HG02571 (cell line): ENCODE results near the gene RIMS3.

ENCODE experiments used
- ATAC-seq: cut with Tn5 transposase; IDR thresholded peaks from one replicate; pipeline ENCODE4 v1.9.1; 2021; ENCODE audit warnings: mild to moderate bottlenecking, moderate library complexity; ENCODE audit not compliant: unreplicated experiment

The RIMS3 gene

GRCh38 chr1:40653851-40654537 lies 11.5 kb downstream of the RIMS3 start:
- ATAC-seq = no peak

GRCh38 chr1:40652979-40653378 lies 12.5 kb downstream of the RIMS3 start:
- no peak for ATAC-seq

GRCh38 chr1:40652468-40652867 lies 13.0 kb downstream of the RIMS3 start:
- ATAC-seq = no peak

GRCh38 chr1:40651138-40651857 lies 14.2 kb downstream of the RIMS3 start:
- no peak for ATAC-seq

- ATAC-seq = no peak
Measured at GRCh38 chr1:40650075-40650474, 15.4 kb downstream of the RIMS3 start.

- no peak for ATAC-seq
Measured at GRCh38 chr1:40649592-40649930, 15.9 kb downstream of the RIMS3 start.

GRCh38 chr1:40648928-40649591 lies 16.4 kb downstream of the RIMS3 start:
- no peak for ATAC-seq

- no peak for ATAC-seq
Measured at GRCh38 chr1:40648200-40648599, 17.3 kb downstream of the RIMS3 start.

GRCh38 chr1:40646315-40646714 lies 19.2 kb downstream of the RIMS3 start:
- ATAC-seq = no peak

GRCh38 chr1:40645118-40645680 lies 20.3 kb downstream of the RIMS3 start:
- ATAC-seq = no peak

GRCh38 chr1:40641601-40642242 lies 23.8 kb downstream of the RIMS3 start:
- ATAC-seq = no peak

GRCh38 chr1:40640314-40641076 lies 25.0 kb downstream of the RIMS3 start:
- ATAC-seq = no peak

GRCh38 chr1:40638097-40639036 lies 27.1 kb downstream of the RIMS3 start:
- no peak for ATAC-seq

- ATAC-seq = no peak
Measured at GRCh38 chr1:40637470-40638007, 27.9 kb downstream of the RIMS3 start.

- ATAC-seq = no peak
Measured at GRCh38 chr1:40636777-40637176, 28.7 kb downstream of the RIMS3 start.

- no peak for ATAC-seq
Measured at GRCh38 chr1:40635763-40636500, 29.6 kb downstream of the RIMS3 start.

GRCh38 chr1:40634901-40635655 lies 30.4 kb downstream of the RIMS3 start:
- ATAC-seq = no peak

GRCh38 chr1:40633931-40634376 lies 31.5 kb downstream of the RIMS3 start:
- no peak for ATAC-seq
